GM18520 (cell line): ENCODE measurements around the gene SLC4A5.
A peak's percentile ranks its signal among the peaks of the same experiment; 100 is the strongest.

Experiments used
- ATAC-seq: cut with Tn5 transposase; IDR thresholded peaks from one replicate; pipeline ENCODE4 v1.9.1; 2021; ENCODE audit not compliant: unreplicated experiment

Gene SLC4A5, protein sequence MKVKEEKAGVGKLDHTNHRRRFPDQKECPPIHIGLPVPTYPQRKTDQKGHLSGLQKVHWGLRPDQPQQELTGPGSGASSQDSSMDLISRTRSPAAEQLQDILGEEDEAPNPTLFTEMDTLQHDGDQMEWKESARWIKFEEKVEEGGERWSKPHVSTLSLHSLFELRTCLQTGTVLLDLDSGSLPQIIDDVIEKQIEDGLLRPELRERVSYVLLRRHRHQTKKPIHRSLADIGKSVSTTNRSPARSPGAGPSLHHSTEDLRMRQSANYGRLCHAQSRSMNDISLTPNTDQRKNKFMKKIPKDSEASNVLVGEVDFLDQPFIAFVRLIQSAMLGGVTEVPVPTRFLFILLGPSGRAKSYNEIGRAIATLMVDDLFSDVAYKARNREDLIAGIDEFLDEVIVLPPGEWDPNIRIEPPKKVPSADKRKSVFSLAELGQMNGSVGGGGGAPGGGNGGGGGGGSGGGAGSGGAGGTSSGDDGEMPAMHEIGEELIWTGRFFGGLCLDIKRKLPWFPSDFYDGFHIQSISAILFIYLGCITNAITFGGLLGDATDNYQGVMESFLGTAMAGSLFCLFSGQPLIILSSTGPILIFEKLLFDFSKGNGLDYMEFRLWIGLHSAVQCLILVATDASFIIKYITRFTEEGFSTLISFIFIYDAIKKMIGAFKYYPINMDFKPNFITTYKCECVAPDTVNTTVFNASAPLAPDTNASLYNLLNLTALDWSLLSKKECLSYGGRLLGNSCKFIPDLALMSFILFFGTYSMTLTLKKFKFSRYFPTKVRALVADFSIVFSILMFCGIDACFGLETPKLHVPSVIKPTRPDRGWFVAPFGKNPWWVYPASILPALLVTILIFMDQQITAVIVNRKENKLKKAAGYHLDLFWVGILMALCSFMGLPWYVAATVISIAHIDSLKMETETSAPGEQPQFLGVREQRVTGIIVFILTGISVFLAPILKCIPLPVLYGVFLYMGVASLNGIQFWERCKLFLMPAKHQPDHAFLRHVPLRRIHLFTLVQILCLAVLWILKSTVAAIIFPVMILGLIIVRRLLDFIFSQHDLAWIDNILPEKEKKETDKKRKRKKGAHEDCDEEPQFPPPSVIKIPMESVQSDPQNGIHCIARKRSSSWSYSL

DNA sequence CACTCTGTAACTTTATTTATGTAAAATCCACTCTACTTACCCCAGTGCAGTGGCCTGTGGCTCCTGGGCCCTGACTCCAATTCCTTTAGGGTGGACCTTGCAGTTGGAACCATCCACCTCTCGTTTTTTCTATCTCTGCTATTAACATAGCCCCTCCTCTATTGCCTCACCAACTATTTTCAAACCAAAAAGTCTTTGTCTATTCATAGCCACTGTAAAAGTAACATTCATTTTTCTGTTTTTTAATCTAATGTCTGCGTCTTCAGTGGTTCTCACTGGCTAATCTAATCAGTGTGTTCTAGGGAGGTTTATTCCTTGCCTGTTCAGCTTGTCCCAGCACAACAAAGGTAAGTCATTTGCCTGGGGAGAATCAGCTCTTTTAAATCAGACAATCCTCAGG is at the start of gene SLC4A5:
TSS of gene SLC4A5 (minus strand) at position 101 of the 400 bp plus-strand sequence. CDS start 28,393 bp downstream, outside the sequence.
- ATAC-seq = no peak

DNA sequence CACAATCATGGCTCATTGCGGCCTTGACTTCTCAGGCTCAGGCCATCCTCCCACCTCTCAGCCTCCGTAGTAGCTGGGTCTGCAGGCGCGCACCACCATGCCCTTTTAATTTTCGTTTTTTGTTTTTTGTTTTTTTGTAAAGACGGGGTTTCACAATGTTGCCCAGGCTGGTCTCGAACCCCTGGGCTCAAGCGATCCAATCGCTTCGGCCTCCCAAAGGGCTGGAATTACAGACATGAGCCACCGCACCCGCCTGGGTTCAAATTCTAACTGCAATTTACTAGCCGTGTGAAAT is 49.2 kb upstream of the SLC4A5 start:
- no peak for ATAC-seq

DNA sequence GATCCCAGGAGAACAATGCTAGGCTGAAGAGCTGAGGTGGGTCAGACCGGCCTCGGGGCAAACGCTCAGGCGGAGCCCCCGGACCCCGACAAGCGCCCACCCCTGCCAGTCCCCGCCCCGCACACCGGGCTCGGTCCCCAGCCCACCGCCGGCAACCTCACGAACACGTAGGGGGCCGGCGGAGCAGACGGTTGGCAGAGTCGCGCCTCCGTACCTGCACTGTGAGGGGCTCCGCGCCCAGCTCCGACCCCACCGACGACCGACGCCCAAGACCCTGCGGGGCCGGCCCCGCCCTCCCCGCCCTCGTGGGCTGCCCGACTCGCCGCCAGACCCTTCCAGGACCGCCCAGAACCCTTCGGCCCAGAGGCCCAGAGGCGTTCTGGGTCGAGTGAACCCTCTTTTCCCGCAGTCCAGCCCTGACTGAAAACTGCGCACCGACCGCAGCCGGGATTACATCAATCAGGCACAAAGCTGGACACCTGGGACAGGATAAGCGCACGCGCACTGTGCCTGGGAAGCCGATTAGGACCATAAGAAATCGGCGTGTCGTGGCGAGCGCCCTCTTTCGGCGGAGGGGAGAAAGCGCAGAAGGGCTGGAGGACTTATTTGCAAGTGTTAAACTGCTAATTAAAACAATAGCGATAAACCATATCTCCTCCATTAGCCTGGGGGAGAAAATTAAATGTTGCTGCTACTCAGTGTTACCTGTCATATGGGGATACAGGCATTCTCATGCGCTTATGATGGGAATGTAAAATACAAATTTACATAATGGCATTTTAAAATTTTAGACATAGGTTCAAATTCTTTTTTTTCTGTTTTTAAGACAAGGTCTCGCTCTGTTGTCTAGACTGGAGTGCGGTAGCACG is 48.6 kb upstream of the SLC4A5 start:
- ATAC-seq = peak; percentile 70

DNA sequence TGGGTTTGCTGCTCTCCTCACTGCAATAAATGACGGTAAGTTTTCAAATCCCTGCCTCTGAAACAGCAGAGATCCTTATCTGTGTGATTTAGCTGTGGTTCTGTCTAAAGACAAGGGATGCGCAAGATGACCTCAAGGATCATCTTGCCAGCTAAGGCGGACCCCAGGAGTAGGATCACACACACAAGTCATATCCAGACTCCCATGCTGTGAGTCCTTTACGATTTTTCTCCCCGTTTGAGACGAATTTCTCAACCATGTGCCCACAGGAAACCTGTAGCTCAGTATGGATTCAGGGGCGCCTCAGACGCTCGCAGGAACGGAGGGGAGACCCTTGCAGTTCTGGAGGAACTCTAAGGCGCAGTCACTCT is 48.0 kb upstream of the SLC4A5 start:
- ATAC-seq = no peak

DNA sequence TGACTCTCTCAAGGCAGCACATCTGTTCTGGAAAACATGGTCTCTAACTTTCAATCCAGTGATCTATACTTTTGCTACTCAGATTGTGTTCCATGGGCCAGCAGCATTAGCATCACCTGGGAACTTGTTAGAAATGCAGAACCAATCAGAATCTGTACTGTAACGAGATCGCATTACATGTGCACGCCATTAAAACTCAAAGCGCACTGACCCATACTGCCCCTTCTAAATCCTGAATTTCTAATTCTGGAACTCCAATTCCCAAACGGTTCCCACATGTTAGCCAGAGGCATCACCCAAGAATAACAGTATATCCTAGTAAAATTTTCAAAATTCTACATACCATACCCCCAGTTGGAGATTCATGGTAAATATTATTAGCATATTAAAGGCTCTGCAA is 47.4 kb upstream of the SLC4A5 start:
- no peak for ATAC-seq

DNA sequence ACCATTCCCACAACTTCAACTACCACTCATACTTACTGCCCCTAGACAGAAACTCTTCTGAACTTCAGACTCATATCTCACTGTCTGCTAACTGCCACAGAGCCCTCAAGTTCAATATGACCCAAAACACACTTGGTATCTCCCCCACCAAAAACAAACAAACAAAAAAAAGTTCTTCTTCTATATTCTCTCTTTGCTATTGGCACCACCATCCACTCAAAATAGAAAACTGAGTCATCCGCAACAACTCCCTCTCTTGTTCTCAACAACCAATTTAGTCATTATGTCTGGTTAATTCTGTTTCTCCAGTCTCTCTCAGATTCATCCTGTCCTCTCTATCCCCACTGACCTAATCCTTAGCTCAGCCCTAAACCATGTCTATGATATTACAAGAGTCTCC is 44.1 kb upstream of the SLC4A5 start:
- no peak for ATAC-seq

DNA sequence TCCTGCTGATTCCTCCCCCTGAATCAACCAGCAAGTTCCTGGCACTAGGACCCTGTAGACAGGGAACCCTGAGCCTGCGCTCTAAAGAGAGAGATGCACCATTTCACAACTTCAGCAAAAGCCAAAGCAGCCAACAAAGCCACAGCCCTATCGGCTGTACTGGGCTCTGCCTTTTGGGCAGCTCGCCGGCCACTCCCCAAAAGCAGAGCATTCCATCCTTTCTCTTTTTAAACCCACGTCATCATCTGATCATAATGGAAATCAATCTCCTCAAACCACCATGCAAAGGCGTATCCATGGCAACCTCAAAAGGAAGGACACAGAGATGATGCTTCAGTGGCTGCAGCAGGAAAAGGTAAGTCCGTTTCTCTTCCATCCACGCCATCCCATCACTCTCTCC is 42.2 kb upstream of the SLC4A5 start:
- no peak for ATAC-seq

DNA sequence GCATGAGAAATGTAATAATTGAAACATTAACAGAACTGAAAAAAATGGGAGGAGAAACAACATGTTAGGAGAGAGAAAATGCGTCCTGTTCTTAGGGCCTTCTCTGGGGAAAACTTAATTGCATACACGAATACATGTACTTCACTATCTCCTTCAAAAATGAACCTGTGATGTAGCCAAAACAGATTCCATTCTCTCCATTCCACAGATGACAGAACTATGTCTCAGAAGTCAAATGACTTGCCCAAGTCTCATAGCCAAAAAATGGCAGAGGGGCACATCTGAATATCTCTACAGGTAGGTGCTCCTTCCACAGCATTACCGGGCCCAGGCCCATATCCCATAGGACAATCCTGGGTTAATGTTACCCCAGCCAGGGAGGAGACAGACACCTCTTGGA is 40.8 kb upstream of the SLC4A5 start:
- no peak for ATAC-seq

DNA sequence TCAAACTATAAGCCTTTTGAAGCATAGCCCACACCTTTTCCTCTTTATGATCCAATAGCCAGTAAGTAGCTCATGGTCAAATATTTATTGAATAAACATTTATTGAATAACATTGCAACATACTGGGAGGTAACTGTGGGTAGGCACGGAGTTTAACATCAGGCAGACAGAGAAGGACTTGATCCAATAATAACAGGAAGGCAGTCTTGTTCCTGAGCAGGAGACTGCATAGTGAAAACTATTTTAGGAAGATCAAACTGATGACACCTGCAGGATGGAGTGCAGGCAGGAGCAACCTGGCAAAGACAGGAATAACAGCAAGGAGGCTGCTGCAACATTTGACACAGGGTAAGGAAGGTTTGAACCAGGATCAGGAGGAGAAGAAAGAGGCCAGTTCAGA is 40.0 kb upstream of the SLC4A5 start:
- no peak for ATAC-seq

DNA sequence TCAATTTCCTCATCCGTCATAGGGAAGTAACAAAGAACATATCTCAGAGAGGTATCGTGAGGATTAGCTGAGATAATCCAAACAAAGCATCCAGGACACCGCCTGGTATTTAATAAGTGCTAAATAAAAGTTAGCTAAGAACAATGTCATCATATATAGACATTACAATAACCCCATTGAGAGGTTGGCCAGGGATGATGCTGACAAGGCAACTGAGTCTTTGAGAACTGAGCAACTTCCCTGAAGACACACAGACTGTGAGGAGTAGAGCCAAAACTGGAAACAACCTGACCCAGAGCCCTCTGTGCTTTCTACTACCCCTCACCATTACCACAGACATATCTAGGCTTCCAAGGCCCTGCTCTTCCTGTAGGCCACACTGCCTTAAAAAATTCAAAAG is 38.5 kb upstream of the SLC4A5 start:
- no peak for ATAC-seq

DNA sequence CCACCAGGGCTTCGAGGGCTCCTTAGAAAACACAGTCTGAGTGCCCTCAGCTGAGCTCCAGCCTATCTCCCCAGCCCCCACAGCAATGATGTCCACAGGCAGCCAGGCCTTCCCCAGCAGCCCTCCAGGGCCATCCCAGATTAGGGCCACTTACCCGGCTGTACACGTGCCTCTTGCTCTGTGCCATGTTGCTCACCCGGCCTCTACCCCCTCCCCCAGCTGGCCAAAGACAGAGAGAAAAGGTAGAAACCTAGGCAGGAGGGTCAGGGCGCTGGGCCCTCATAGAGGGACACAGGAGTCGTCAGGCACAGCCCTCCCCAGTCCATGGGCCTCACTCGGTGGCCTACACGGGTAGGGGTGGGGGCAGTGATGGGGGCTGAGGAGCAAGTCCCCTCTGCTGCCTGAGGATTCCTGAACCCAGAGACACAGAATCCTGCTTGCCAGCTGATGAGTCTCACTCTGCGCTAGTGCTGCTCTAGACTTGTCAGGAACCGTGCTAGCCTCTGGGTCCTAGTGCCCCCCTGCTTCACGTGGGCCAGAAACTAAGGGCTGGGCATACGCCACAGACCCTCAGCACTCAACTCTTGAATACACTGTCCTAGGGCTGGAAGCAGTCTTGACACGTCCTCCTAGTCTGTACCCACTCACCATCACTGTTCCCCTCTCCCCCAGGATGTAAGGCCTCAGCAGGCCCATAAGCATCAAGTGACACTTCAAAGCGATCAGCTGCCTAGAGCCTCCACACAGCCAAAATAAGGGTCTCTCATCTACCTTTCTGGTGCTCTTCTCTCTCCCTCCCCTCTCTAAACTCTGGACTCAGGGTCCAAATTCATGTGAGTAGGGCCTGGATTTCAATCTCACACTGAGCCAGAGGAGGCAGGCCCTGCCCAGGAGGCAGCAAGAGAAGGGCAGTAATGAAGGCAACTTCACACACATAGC is 36.9 kb upstream of the SLC4A5 start, which contains the start of gene DCTN1:
TSS of gene DCTN1 (minus strand) at position 461 of the 939 bp plus-strand sequence. CDS start at position 187, 274 bp downstream.
- ATAC-seq = no peak

DNA sequence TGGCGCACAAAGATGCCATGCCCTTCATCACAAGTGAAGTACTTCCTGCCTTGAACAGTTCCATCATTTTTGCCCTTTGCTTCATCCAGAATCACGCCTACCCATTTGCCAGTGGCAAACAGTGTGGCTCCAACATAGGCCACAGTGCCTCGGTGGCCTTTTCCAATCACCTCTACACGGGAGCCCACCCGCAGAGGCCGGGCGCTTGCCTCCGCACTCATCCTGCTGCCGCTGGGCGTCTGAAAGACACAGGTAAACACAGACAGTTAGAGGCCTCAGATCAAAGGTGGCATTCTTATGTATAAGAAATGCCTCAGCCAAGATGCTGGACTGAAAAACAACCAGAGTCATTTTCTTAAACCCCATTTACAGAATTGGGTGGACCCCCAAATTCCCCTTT is 34.8 kb upstream of the SLC4A5 start:
- ATAC-seq = no peak

DNA sequence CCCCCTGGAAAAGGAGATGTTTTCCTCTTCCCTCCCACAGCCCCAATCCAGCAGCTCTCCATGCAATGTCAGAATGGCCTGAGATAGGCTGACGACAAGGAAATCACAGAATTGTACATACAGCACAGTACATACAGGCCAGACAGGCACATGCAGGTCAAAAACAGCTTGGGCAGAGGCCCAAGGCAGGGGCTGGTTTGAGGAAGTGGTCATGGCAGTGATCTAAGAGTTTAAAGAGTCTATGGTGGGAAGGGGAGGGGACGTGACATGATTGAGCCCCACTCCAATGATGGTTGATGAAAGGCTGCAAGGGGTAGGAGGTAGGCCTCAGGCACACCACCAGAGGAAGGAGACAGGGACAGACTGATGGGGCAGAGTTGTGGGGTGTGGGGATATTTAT is 32.6 kb upstream of the SLC4A5 start:
- ATAC-seq = no peak

DNA sequence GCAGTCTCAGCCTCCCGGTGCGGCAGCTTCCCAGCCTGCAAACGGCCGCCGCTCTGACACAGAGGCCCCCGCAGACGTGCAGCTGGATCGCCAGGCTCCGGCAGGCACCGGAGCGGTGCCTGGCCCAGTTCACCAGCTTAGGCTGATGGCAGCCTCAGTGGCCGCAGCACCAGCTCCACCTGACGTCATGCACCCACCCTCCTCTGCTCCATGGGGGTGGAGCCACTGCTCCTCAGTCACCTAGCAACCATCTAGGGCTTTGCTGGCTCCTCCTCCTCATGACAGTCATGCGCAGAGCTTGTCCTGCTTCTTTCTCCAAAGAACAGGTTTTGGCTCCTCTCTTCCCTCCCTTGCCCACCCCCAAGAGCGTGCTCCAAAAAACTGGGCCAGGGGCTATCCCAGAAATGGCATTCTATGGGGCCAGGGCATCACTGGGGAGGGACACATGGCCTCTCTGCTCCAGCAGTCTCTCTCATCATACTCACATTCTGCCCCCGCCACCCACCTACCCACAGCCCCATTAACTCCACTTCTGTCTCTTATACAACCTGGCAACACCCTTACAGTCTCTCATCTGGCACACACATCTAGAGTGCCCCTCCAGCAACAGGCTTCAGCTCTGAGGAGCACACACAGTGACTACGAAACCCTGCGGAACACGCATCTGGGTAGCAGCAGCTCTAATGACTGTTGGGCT is 31.4 kb upstream of the SLC4A5 start:
- no peak for ATAC-seq

DNA sequence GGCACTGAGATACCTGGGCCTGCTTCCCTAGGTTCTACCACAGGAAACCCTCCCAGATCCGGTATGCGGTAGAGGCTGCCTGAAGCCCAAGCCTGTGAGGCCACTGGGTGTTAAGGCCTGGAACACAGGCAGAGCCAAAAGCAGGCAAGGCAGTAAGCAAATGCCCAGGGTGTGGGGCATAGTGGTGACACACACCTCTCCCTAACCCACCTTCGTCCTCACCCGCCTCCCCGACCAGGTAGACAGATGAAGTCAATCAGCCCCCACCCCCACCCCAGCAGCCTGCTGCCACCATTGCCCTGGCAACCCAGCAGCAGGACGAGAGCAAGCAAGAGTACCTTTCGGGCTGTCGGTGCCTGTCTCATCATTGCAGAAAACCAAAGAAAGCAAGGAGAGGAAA is 30.8 kb upstream of the SLC4A5 start:
- ATAC-seq = no peak

DNA sequence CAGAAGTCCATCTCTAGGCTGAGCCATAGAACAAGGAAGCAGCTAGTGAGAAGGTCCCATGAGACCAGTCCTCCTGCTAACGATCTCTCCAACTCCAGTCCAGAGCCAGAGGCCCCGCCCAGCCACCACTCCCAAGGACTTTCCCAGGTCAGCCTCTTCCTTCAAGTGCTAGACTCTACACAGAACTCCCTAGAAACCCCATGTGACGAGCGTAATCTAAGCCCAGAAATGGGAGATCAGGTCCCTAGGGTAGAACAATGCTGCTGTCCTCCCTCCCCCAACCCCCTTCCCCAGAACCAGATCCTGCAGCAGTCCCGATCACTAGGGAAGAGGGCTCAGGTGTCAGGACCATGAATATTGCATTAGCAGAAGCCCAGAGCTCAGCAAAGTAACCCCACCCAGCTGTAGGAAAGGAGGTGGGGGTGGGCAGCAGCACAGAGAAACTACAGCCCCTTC is 30.0 kb upstream of the SLC4A5 start:
- ATAC-seq = no peak

DNA sequence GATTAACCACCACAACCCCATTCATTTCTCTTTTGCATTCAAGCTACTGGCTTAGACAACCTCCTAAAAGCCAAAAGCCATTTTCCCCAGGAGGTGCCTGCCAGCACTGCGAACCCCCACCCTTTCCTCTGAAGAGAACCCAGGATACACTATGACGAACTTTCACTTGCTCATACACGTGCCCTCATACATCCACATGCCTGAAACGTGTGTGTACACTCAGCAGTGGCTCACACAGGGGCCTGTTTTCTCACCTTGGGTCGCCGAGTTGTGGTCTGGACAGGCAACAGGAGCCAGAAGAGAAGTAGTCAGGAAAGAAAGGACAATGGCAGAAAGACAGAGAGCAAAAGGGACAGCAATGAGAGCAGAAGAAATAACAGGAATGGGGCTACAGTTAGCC is 29.5 kb upstream of the SLC4A5 start:
- no peak for ATAC-seq

DNA sequence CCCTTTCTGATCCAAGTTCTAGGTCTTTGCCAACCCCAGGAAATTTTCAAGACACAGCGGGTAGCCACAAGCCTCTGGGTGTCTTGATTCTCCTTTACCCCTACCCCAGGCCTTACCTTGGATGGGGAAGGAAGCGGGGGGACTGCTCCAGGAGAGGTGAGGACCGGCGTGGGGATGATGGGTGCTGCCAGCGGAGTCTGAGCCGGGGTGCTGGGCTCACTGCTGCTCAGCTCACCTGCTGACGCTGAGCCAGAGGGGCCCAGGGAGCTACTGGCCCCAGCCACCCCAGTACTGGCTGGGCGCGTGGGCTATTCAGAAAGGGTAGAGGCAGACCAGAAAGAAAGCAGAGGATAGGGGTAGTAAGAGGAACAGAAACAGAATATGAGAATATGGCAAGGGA is 28.2 kb upstream of the SLC4A5 start:
- ATAC-seq = no peak

DNA sequence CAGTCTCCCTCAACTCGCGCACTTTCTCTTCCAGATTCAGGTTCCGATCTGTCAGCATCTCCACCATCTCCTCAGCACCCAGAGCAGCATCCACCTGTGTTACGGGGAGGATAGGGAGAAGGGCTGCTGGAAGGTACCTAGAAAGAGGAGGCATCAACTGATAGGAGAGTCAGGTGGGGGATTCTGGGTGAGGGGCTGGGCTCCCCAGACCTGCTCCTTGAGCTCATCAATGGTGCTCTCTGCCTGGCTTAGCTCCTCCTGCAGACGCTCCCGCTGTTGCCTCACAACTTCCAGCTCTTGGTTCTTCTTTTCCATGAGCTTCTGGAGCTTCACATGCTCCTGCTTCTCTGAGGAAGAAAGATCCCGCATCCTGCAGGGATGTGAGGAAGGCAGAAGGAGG is 26.8 kb upstream of the SLC4A5 start:
- no peak for ATAC-seq
